Measurements from ENCODE around the gene RPL37.

GRCh38 chr5:40797273-40798011 is 37.6 kb downstream of the RPL37 start:
- no peak for TF ChIP-seq CTCF (optimal IDR thresholded peaks at IDR 0.05 in 1 of 3, IDR thresholded peaks at IDR 0.05 in 1 of 3, conservative IDR thresholded peaks at IDR 0.05 in 1 of 3; ENCODE audit: extremely low read depth in 1 of 3, insufficient read depth in 2 of 3, low read length in 3 of 3)
- no peak for TF ChIP-seq EZH2 (IDR thresholded peaks at IDR 0.05; ENCODE audit: low read length)

Measured in keratinocyte (primary cell).